Ishikawa (cell line): ENCODE data around the gene IRF2BP1.

Experiments
- CEBPB ChIP-seq: IDR thresholded peaks from 2 replicates; pipeline ENCODE4 v1.6.1; 2012
- CREB1 ChIP-seq: IDR thresholded peaks from 2 replicates; pipeline ENCODE4 v1.6.1; 2012; ENCODE audit warnings: low read depth
- EGR1 ChIP-seq: IDR thresholded peaks from 2 replicates; pipeline ENCODE4 v1.6.1; 2012
- EP300 ChIP-seq: IDR thresholded peaks from 2 replicates; pipeline ENCODE4 v1.6.1; 2012; ENCODE audit warnings: borderline replicate concordance
- FOXM1 ChIP-seq: IDR thresholded peaks from 2 replicates; pipeline ENCODE4 v1.6.1; 2012; ENCODE audit warnings: low read depth, borderline replicate concordance
- NFIC ChIP-seq: IDR thresholded peaks from 2 replicates; pipeline ENCODE4 v1.6.1; 2012
- RAD21 ChIP-seq: IDR thresholded peaks from 2 replicates; pipeline ENCODE4 v1.6.1; 2012; ENCODE audit warnings: low read depth
- TAF1 ChIP-seq: IDR thresholded peaks from 2 replicates; pipeline ENCODE4 v1.6.1; 2012; ENCODE audit warnings: low read depth, mild to moderate bottlenecking
- TCF12 ChIP-seq: IDR thresholded peaks from 2 replicates; pipeline ENCODE4 v1.6.1; 2012; ENCODE audit warnings: low read depth
- TEAD4 ChIP-seq: IDR thresholded peaks from 2 replicates; pipeline ENCODE4 v1.6.1; 2012
- USF1 ChIP-seq: IDR thresholded peaks from 2 replicates; pipeline ENCODE4 v1.6.1; 2012
- YY1 ChIP-seq: IDR thresholded peaks from 2 replicates; pipeline ENCODE4 v1.6.1; 2012; ENCODE audit warnings: low read depth
- ZBTB7A ChIP-seq: IDR thresholded peaks from 2 replicates; pipeline ENCODE4 v1.6.1; 2012; ENCODE audit warnings: low read depth
- TF ChIP-seq, protein P1 (sequence below): IDR thresholded peaks from 2 replicates; pipeline ENCODE4 v1.6.1; 2012
- TF ChIP-seq, protein P2 (sequence below): IDR thresholded peaks from 2 replicates; pipeline ENCODE4 v1.6.1; 2012; ENCODE audit warnings: low read depth, mild to moderate bottlenecking

IRF2BP1 gene

GRCh38 chr19:45933759-45934158 lies 47.8 kb upstream of the IRF2BP1 start:
- no peak for TF ChIP-seq ZBTB7A
- no peak for TF ChIP-seq EGR1

GRCh38 chr19:45931055-45931454 lies 45.1 kb upstream of the IRF2BP1 start:
- TF ChIP-seq TCF12 (no peak), YY1 (no peak), RAD21 (no peak), CEBPB (no peak), TEAD4 (no peak), USF1 (no peak), EGR1 (no peak), FOXM1 (no peak), NFIC (no peak), ZBTB7A (no peak), TAF1 (no peak), EP300 (no peak), CREB1 (no peak)
- TF ChIP-seq, protein P1, sequence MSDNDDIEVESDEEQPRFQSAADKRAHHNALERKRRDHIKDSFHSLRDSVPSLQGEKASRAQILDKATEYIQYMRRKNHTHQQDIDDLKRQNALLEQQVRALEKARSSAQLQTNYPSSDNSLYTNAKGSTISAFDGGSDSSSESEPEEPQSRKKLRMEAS: no peak
- TF ChIP-seq, protein P2, sequence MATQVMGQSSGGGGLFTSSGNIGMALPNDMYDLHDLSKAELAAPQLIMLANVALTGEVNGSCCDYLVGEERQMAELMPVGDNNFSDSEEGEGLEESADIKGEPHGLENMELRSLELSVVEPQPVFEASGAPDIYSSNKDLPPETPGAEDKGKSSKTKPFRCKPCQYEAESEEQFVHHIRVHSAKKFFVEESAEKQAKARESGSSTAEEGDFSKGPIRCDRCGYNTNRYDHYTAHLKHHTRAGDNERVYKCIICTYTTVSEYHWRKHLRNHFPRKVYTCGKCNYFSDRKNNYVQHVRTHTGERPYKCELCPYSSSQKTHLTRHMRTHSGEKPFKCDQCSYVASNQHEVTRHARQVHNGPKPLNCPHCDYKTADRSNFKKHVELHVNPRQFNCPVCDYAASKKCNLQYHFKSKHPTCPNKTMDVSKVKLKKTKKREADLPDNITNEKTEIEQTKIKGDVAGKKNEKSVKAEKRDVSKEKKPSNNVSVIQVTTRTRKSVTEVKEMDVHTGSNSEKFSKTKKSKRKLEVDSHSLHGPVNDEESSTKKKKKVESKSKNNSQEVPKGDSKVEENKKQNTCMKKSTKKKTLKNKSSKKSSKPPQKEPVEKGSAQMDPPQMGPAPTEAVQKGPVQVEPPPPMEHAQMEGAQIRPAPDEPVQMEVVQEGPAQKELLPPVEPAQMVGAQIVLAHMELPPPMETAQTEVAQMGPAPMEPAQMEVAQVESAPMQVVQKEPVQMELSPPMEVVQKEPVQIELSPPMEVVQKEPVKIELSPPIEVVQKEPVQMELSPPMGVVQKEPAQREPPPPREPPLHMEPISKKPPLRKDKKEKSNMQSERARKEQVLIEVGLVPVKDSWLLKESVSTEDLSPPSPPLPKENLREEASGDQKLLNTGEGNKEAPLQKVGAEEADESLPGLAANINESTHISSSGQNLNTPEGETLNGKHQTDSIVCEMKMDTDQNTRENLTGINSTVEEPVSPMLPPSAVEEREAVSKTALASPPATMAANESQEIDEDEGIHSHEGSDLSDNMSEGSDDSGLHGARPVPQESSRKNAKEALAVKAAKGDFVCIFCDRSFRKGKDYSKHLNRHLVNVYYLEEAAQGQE: no peak

DNA sequence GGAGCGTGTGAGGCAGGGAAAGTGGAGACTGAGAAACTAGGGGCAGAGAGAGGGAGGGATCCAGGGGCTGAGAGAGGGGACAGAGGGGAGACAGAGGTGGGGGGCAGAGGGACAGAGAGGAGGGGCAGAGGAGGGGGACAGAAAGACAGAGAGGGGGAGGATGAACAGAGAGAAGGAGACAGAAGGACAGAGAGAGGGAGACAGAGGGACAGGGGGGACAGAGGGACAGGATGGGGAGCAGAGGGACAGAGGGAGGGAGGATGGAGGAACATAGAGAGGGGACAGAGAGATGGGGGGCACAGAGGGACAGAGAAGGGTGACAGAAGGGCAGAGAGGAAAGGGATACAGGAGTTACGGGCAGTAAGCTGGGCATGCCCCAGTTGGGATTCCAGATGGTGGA lies 43.3 kb upstream of the IRF2BP1 start:
- TF ChIP-seq TAF1 (no peak), CREB1 (no peak), FOXM1 (no peak), USF1 (no peak), ZBTB7A (no peak), EGR1 (no peak), YY1 (no peak), TCF12 (no peak), CEBPB (no peak), RAD21 (no peak), EP300 (no peak), NFIC (no peak), TEAD4 (no peak)
- TF ChIP-seq, protein P1: no peak
- TF ChIP-seq, protein P2: no peak

GRCh38 chr19:45927565-45928261 lies 41.8 kb upstream of the IRF2BP1 start:
- TF ChIP-seq CREB1 (0 out of 2 replicates have a peak, but pooled peaks have one; percentile 46), USF1 (peak; percentile 94), RAD21 (peak; percentile 13; the same call in 1 of the 2 replicates), TCF12 (0 out of 2 replicates have a peak, but pooled peaks have one; percentile 23), YY1 (no peak), FOXM1 (peak; percentile 92), ZBTB7A (no peak), EGR1 (no peak), TEAD4 (no peak), TAF1 (no peak), EP300 (no peak), CEBPB (no peak), NFIC (no peak)
- TF ChIP-seq, protein P1: peak; percentile 99
- TF ChIP-seq, protein P2: no peak
